HepG2 (cell line): Measurements from ENCODE around the gene RRAD. TPM values are rescaled to one million over a fixed set of nuclear protein-coding genes. Genes with fewer than 3 reads are reported as not detected.

Experiments
- FOXO1 ChIP-seq: sonication (generic); formaldehyde crosslinking; IDR thresholded peaks from 2 replicates; pipeline ENCODE4 v1.4.0; 2020; ENCODE audit warnings: missing genetic modification reagents
- GRHL1 ChIP-seq: sonication (generic); formaldehyde crosslinking; conservative IDR thresholded peaks from 2 replicates; pipeline ENCODE4 v1.8.0; 2022; ENCODE audit warnings: missing genetic modification reagents
- HNRNPH1 ChIP-seq: fragments of 200-400 bp; formaldehyde crosslinking; optimal IDR thresholded peaks from 2 replicates; pipeline ENCODE3; 2017; ENCODE audit warnings: mild to moderate bottlenecking, low read depth, low read length
- KDM2A ChIP-seq: sonication (generic); formaldehyde crosslinking; IDR thresholded peaks from 2 replicates; pipeline ENCODE4 v1.4.0; 2020; ENCODE audit warnings: low read depth, missing genetic modification reagents, borderline replicate concordance
- KDM3A ChIP-seq: IDR thresholded peaks from 2 replicates; pipeline ENCODE4 v1.6.1; 2018; ENCODE audit warnings: low read depth, missing compliant biosample characterization
- LCORL ChIP-seq, 2 experiments: fragments of 450-650 bp in 1 of 2; sonication (generic) in 1 of 2; formaldehyde crosslinking in 1 of 2; IDR thresholded peaks; 2 replicates each; pipeline versions ENCODE4 v1.5.0 to v1.6.1; 2017 to 2020; ENCODE audit warnings: antibody characterized with exemption in 1 of 2, missing genetic modification reagents in 1 of 2
- PAXIP1 ChIP-seq: sonication (generic); formaldehyde crosslinking; conservative IDR thresholded peaks from 2 replicates; pipeline ENCODE4 v1.4.0; 2020; ENCODE audit warnings: mild to moderate bottlenecking, missing genetic modification reagents, moderate library complexity
- PHB2 ChIP-seq: fragments of 450-650 bp; IDR thresholded peaks from 2 replicates; pipeline ENCODE4 v1.6.1; 2018; ENCODE audit not compliant: partially characterized antibody
- RNF2 ChIP-seq: fragments of 450-650 bp; conservative IDR thresholded peaks from 2 replicates; pipeline ENCODE4 v1.6.1; 2016; ENCODE audit warnings: low read depth
- SALL2 ChIP-seq: sonication (generic); formaldehyde crosslinking; IDR thresholded peaks from 2 replicates; pipeline ENCODE4 v1.8.1; 2023; ENCODE audit warnings: mild to moderate bottlenecking, missing genetic modification reagents, inconsistent platforms
- SOX5 ChIP-seq: IDR thresholded peaks from 2 replicates; pipeline ENCODE4 v1.6.1; 2016; ENCODE audit warnings: borderline replicate concordance
- THRA ChIP-seq: sonication (generic); formaldehyde crosslinking; IDR thresholded peaks from 2 replicates; pipeline ENCODE4 v1.4.0; 2020; ENCODE audit warnings: missing genetic modification reagents, borderline replicate concordance
- YEATS2 ChIP-seq: sonication (generic); formaldehyde crosslinking; IDR thresholded peaks from 2 replicates; pipeline ENCODE4 v1.4.0; 2020; ENCODE audit warnings: missing genetic modification reagents, borderline replicate concordance
- ZNF101 ChIP-seq: sonication (generic); formaldehyde crosslinking; IDR thresholded peaks from 2 replicates; pipeline ENCODE4 v1.4.0; 2020; ENCODE audit warnings: mild to moderate bottlenecking, low read depth, missing genetic modification reagents, borderline replicate concordance
- ZNF136 ChIP-seq: sonication (generic); formaldehyde crosslinking; IDR thresholded peaks from 2 replicates; pipeline ENCODE4 v1.8.1; 2022; ENCODE audit warnings: low read depth, mild to moderate bottlenecking, moderate library complexity, missing genetic modification reagents
- ZNF232 ChIP-seq: sonication (generic); formaldehyde crosslinking; IDR thresholded peaks from 2 replicates; pipeline ENCODE4 v1.4.0; 2020; ENCODE audit warnings: missing genetic modification reagents, borderline replicate concordance
- ZNF598 ChIP-seq: sonication (generic); formaldehyde crosslinking; IDR thresholded peaks from 2 replicates; pipeline ENCODE4 v1.5.1; 2020; ENCODE audit warnings: mild to moderate bottlenecking, missing genetic modification reagents, borderline replicate concordance
- ZNF710 ChIP-seq: sonication (generic); formaldehyde crosslinking; IDR thresholded peaks from 2 replicates; pipeline ENCODE4 v1.5.0; 2020; ENCODE audit warnings: mild to moderate bottlenecking, missing genetic modification reagents, borderline replicate concordance
- ZNF839 ChIP-seq: sonication (generic); formaldehyde crosslinking; IDR thresholded peaks from 2 replicates; pipeline ENCODE4 v1.4.0; 2020; ENCODE audit warnings: missing genetic modification reagents, mild to moderate bottlenecking, borderline replicate concordance
- ZSCAN31 ChIP-seq: sonication (generic); formaldehyde crosslinking; IDR thresholded peaks from 2 replicates; pipeline ENCODE4 v1.5.0; 2020; ENCODE audit warnings: low read depth, mild to moderate bottlenecking, missing genetic modification reagents
- polyA plus RNA-seq, 8 experiments: library from polyadenylated mRNA; depleted of rRNA in 3 of 8; stranded (reverse) in 7 of 8; unstranded in 1 of 8; fragments of >200 nt; fragmentation: Illumina TruSeq in 4 of 8; extraction: Trizol in 4 of 8; gene quantifications; 2 replicates each; pipeline versions ENCODE4 v1.2.1 to v1.2.3, GENCODE V29; 2011 to 2016; ENCODE audit warnings: low read depth in 4 of 8, missing spikeins in 1 of 8, mixed read lengths in 1 of 8; ENCODE audit not compliant: insufficient read depth in 1 of 8
- total RNA-seq, 5 experiments: library from RNA; depleted of rRNA; stranded (reverse); fragments of >200 nt; fragmentation: Illumina TruSeq; extraction: Trizol; gene quantifications; 2 replicates each; pipeline ENCODE4 v1.2.3, GENCODE V29; 2016; ENCODE audit warnings: low read depth in 1 of 5

The RRAD gene
- total and polyA plus RNA-seq, 2 of the 13 experiments (the other 11 are each of a cell fraction or from before 2014, with no cell fraction given), result 0.80 to 1.1 TPM

GRCh38 chr16:66880288-66881013 lies 44.9 kb downstream of the RRAD start, which contains the start of gene PDP2 (continued):
- TF ChIP-seq PAXIP1 (CRISPR knock-in tag), result peak; percentile 57
- 0 out of 2 replicates have a peak, but pooled peaks have one; percentile 74 for TF ChIP-seq FOXO1 (CRISPR knock-in tag)
- peak; percentile 88 for TF ChIP-seq ZNF232 (CRISPR knock-in tag)
- TF ChIP-seq KDM2A (CRISPR knock-in tag), result peak; percentile 73
- TF ChIP-seq ZNF101, result peak; percentile 96; the same call in 1 of the 2 replicates
- no peak for TF ChIP-seq SOX5 (CRISPR knock-in tag)
- peak; percentile 89 for TF ChIP-seq RNF2
- peak; percentile 87 for TF ChIP-seq YEATS2 (CRISPR knock-in tag)
- TF ChIP-seq ZNF136, result no peak; the same call in 1 of the 2 replicates
- no peak for TF ChIP-seq LCORL (IDR thresholded peaks at IDR 0.05)
- peak; percentile 85; the same call in 1 of the 2 replicates for TF ChIP-seq LCORL (CRISPR knock-in tag; IDR thresholded peaks at IDR 0.05)
- no peak for TF ChIP-seq HNRNPH1
- no peak for TF ChIP-seq PHB2
- TF ChIP-seq ZSCAN31 (CRISPR knock-in tag), result no peak; the same call in 1 of the 2 replicates
- TF ChIP-seq ZNF710 (CRISPR knock-in tag), result peak; percentile 69
- TF ChIP-seq GRHL1, result no peak
- TF ChIP-seq ZNF598 (CRISPR knock-in tag), result peak; percentile 98; the same call in 1 of the 2 replicates
- TF ChIP-seq ZNF839 (CRISPR knock-in tag), result peak; percentile 84; the same call in 1 of the 2 replicates
- peak; percentile 86; the same call in 1 of the 2 replicates for TF ChIP-seq KDM3A (CRISPR knock-in tag)
- peak; percentile 62 for TF ChIP-seq THRA (CRISPR knock-in tag)
- peak; percentile 85 for TF ChIP-seq SALL2
